NOMO-1 treated with dmso at 0.1 percent for 144 hours (cell line): ENCODE results near the gene IRF1.
A peak's percentile ranks its signal among the peaks of the same experiment; 100 is the strongest.

Experiments
- DNase-seq: peaks from one replicate; lab custom pipeline; 2025; ENCODE audit not compliant: unreplicated experiment; lab: John Stamatoyannopoulos, UW

Gene IRF1

GRCh38 chr5:132500931-132501628 is 10.5 kb upstream of the IRF1 start:
- DNase-seq: peak; percentile 46

- DNase-seq: no peak
These were observed 9.8 kb upstream of the IRF1 start for GRCh38 chr5:132500244-132500930.

- no peak for DNase-seq
These were observed 9.1 kb upstream of the IRF1 start for GRCh38 chr5:132499440-132500243.

GRCh38 chr5:132498686-132499271 is 8.2 kb upstream of the IRF1 start:
- DNase-seq: no peak

GRCh38 chr5:132498152-132498551 is 7.6 kb upstream of the IRF1 start:
- DNase-seq: no peak

GRCh38 chr5:132497488-132497997 is 7.0 kb upstream of the IRF1 start:
- DNase-seq: no peak

- DNase-seq: peak; percentile 86
These were observed 6.3 kb upstream of the IRF1 start for GRCh38 chr5:132496631-132497487.

- peak; percentile 97 for DNase-seq
These were observed 5.6 kb upstream of the IRF1 start for GRCh38 chr5:132496191-132496630.

- DNase-seq: peak; percentile 78
These were observed 5.2 kb upstream of the IRF1 start for GRCh38 chr5:132495667-132496190.

- DNase-seq: no peak
These were observed 3.2 kb upstream of the IRF1 start for GRCh38 chr5:132493821-132494220.

GRCh38 chr5:132493241-132493640 is 2.7 kb upstream of the IRF1 start:
- no peak for DNase-seq

- no peak for DNase-seq
These were observed 2.0 kb upstream of the IRF1 start for GRCh38 chr5:132492386-132493125.

GRCh38 chr5:132491368-132492364 is 1.1 kb upstream of the IRF1 start:
- no peak for DNase-seq

- DNase-seq: no peak
These were observed 596 bp downstream of the IRF1 start for GRCh38 chr5:132489871-132490483.

GRCh38 chr5:132489051-132489770 is 1.4 kb downstream of the IRF1 start:
- no peak for DNase-seq

- DNase-seq: no peak
These were observed 2.0 kb downstream of the IRF1 start for GRCh38 chr5:132488590-132488989.
